ENCODE results near the gene TTLL13. TPM values are rescaled to one million over a fixed set of nuclear protein-coding genes. Genes with fewer than 3 reads are reported as not detected.

The TTLL13 gene
- total and polyA plus RNA-seq, 2 of the 4 experiments (the other 2 are of a cell fraction), result 0.10 TPM; not detected in 1

DNA sequence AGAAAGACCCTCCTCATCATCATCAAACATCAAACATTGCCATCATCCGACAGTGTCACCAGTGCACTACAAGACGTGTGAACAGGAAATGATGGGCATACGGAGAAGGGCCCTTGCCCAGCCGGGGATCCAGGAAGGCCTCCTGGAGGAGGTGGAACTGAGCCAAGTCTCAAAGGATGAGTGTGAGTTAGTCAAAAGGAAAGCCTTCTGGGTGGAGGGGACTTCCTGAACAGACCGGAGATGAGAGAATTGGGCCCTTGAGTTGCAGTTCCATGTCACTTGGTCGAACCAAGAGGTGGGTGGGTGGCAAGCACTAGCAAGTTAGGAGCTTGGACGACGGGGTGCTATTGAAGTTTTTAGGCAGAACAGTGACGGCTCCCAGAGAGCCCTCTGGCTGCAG, 39.8 kb upstream of the TTLL13 start:
- TF ChIP-seq MXI1 (IDR thresholded peaks at IDR 0.05; ENCODE audit: borderline replicate concordance, low read depth, low read length), result no peak
- TF ChIP-seq RFX5 (IDR thresholded peaks at IDR 0.05; ENCODE audit: low read depth, low read length), result no peak
- TF ChIP-seq RCOR1 (IDR thresholded peaks at IDR 0.05; ENCODE audit: insufficient replicate concordance, low read length), result no peak
- TF ChIP-seq ELK1 (IDR thresholded peaks at IDR 0.05; ENCODE audit: borderline replicate concordance, low read depth, low read length), result no peak
- no peak for TF ChIP-seq RAD21 (IDR thresholded peaks at IDR 0.05; ENCODE audit: low read length)
- TF ChIP-seq MAZ (IDR thresholded peaks at IDR 0.05; ENCODE audit: borderline replicate concordance, low read depth, low read length), result no peak
- ATAC-seq (ENCODE audit: low read depth) (no peak), DNase-seq (no peak)
- ChIA-PET POLR2A (ENCODE audit: unreplicated experiment) (no interaction called here), CTCF (no interaction called here)
- in situ Hi-C loops (cut with MboI; ENCODE audit: low sequenced_read_pairs) (no loop called here), dilution Hi-C loops (cut with HindIII; ENCODE audit: low sequenced_read_pairs, unreplicated experiment) (no loop called here), intact Hi-C loops (cut with micrococcal nuclease) (no loop called here)
- H3K4me1 ChIP-seq (ENCODE audit: control insufficient read depth, insufficient read depth, low read length), result peaks cover 6% of the 10 kb centered on the region
- H3K9ac ChIP-seq (ENCODE audit: low read depth, low read length), result no peak overlapping the region
- no TSS peak for BruUV-seq (replicated peaks)
- no peak overlapping the region for H3K56ac ChIP-seq (ENCODE audit: extremely low read depth, insufficient read depth, low read length)
- H3K18ac ChIP-seq (ENCODE audit: low read depth, low read length), result no peak overlapping the region
- H2AK9ac ChIP-seq (replicated peaks; ENCODE audit: low read depth, low read length, poor library complexity), result no peak overlapping the region
- H4K20me1 ChIP-seq (ENCODE audit: insufficient read depth, low read length), result no peaks in the 10 kb centered on the region; the same call in 1 of the 2 replicates
- H2BK20ac ChIP-seq (ENCODE audit: low read depth, low read length), result no peak overlapping the region
- H3K27me3 ChIP-seq (ENCODE audit: control insufficient read depth, insufficient read depth, low read length), result no peaks in the 10 kb centered on the region
- H4K5ac ChIP-seq (ENCODE audit: low read depth, low read length), result no peak overlapping the region
- H2BK120ac ChIP-seq (ENCODE audit: low read depth, low read length), result no peak overlapping the region
- no peaks in the 10 kb centered on the region for H3K9me3 ChIP-seq (ENCODE audit: control insufficient read depth, insufficient read depth, low read length)
- H3K79me1 ChIP-seq (ENCODE audit: low read depth in 1 of 2, low read length in 2 of 2), result peaks cover 26 to 42% of the 10 kb centered on the region in 2 experiments
- H3K9me1 ChIP-seq (ENCODE audit: insufficient read depth, low read length), result peaks cover 10% of the 10 kb centered on the region
- no peak overlapping the region for H2BK5ac ChIP-seq (ENCODE audit: low read depth, low read length, poor library complexity, severe bottlenecking)
- no peak overlapping the region for H3K23ac ChIP-seq (ENCODE audit: low read depth, low read length)
- H3K4me2 ChIP-seq (ENCODE audit: low read depth, low read length), result no peak overlapping the region
- H2BK15ac ChIP-seq (ENCODE audit: low read depth, low read length), result no peak overlapping the region
- no peak overlapping the region for H4K91ac ChIP-seq (ENCODE audit: insufficient read depth, low read depth, low read length)
- 88% methylated on average over 3 of the region's 9 CpGs; no CpG with 5 or more reads in 1 of the 2 experiments for WGBS, 2 experiments (ENCODE audit: extremely low coverage in 2 of 2, insufficient read length in 1 of 2)
- H2AK5ac ChIP-seq (ENCODE audit: low read depth, low read length), result no peak overlapping the region
- no peak overlapping the region for H4K8ac ChIP-seq (ENCODE audit: low read depth in 2 of 2, low read length in 2 of 2)
- H3K4me3 ChIP-seq (ENCODE audit: insufficient read depth, low read depth, low read length), result no peak overlapping the region
- H3K4ac ChIP-seq (ENCODE audit: low read depth, low read length), result no peak overlapping the region
- no peak overlapping the region for H2AFZ ChIP-seq (replicated peaks; ENCODE audit: low read length, poor library complexity)
- H3K14ac ChIP-seq (replicated peaks; ENCODE audit: low read depth, low read length), result no peak overlapping the region
- peaks cover 7% of the 10 kb centered on the region for H3K36me3 ChIP-seq (ENCODE audit: control insufficient read depth, insufficient read depth, low read length)
- no peak overlapping the region for H3K27ac ChIP-seq (ENCODE audit: insufficient read depth, low read length)

Measured in IMR-90 (cell line).